H9 (cell line): ENCODE results near the gene ASTN2. TPM values are rescaled to one million over a fixed set of nuclear protein-coding genes. Genes with fewer than 3 reads are reported as not detected.

Source experiments
- DNase-seq: peaks from one replicate; pipeline ENCODE4 v3.0.0-alpha.2; 2017
- H2AFZ ChIP-seq: one replicate; pipeline ENCODE4 v1.6.1; 2013; ENCODE audit warnings: mild to moderate bottlenecking, low read length, control low read depth, moderate library complexity
- H2AK5ac ChIP-seq: 2 replicates; pipeline ENCODE4 v1.6.1; 2013; ENCODE audit warnings: low read length, control low read depth, mixed read lengths; ENCODE audit not compliant: insufficient read length
- H2BK120ac ChIP-seq: one replicate; pipeline ENCODE4 v1.6.1; 2013; ENCODE audit warnings: low read depth, mild to moderate bottlenecking, low read length, control low read depth, inconsistent platforms; ENCODE audit not compliant: poor library complexity, severe bottlenecking
- H2BK12ac ChIP-seq: 2 replicates; pipeline ENCODE4 v1.6.1; 2013; ENCODE audit warnings: low read length, control low read depth, mixed read lengths, low read depth; ENCODE audit not compliant: insufficient read length
- H2BK15ac ChIP-seq: 2 replicates; pipeline ENCODE4 v1.6.1; 2013; ENCODE audit warnings: low read depth, low read length, control low read depth
- H2BK20ac ChIP-seq: one replicate; pipeline ENCODE4 v1.6.1; 2013; ENCODE audit warnings: low read depth, mild to moderate bottlenecking, low read length, control low read depth, inconsistent platforms; ENCODE audit not compliant: poor library complexity, severe bottlenecking
- H2BK5ac ChIP-seq: 2 replicates; pipeline ENCODE4 v1.6.1; 2013; ENCODE audit warnings: low read length, control low read depth, mixed read lengths; ENCODE audit not compliant: insufficient read length
- H3K14ac ChIP-seq: 2 replicates; pipeline ENCODE4 v1.6.1; 2013; ENCODE audit warnings: low read length, control low read depth; ENCODE audit not compliant: insufficient read depth
- H3K18ac ChIP-seq: 2 replicates; pipeline ENCODE4 v1.6.1; 2013; ENCODE audit warnings: low read depth, mild to moderate bottlenecking, mixed read lengths, low read length, control low read depth; ENCODE audit not compliant: insufficient read length
- H3K23ac ChIP-seq: 2 replicates; pipeline ENCODE4 v1.6.1; 2013; ENCODE audit warnings: low read length, control low read depth, mixed read lengths, low read depth; ENCODE audit not compliant: insufficient read length
- H3K23me2 ChIP-seq: 2 replicates; pipeline ENCODE4 v1.6.1; 2013; ENCODE audit warnings: low read depth, mild to moderate bottlenecking, mixed read lengths, low read length, control low read depth; ENCODE audit not compliant: insufficient read length, poor library complexity, severe bottlenecking
- H3K27ac ChIP-seq: 2 replicates; pipeline ENCODE4 v1.5.1; 2013; ENCODE audit warnings: low read length, control low read depth, mixed read lengths, low read depth; ENCODE audit not compliant: insufficient read length
- H3K27me3 ChIP-seq: 2 replicates; pipeline ENCODE4 v1.6.1; 2013; ENCODE audit warnings: low read length, control low read depth, inconsistent platforms; ENCODE audit not compliant: insufficient read depth
- H3K4ac ChIP-seq: 2 replicates; pipeline ENCODE4 v1.6.1; 2013; ENCODE audit warnings: low read depth, mild to moderate bottlenecking, control low read depth, inconsistent platforms, low read length, moderate library complexity
- H3K4me1 ChIP-seq: 2 replicates; pipeline ENCODE4 v1.6.1; 2013; ENCODE audit warnings: low read length, control low read depth, inconsistent platforms; ENCODE audit not compliant: insufficient read depth
- H3K4me2 ChIP-seq: 2 replicates; pipeline ENCODE4 v1.6.1; 2013; ENCODE audit warnings: low read length, control low read depth, mixed read lengths; ENCODE audit not compliant: insufficient read length, insufficient read depth
- H3K56ac ChIP-seq: 2 replicates; pipeline ENCODE4 v1.6.1; 2013; ENCODE audit warnings: low read depth, mild to moderate bottlenecking, mixed read lengths, low read length, control low read depth; ENCODE audit not compliant: insufficient read length
- H3K79me1 ChIP-seq: 2 replicates; pipeline ENCODE4 v1.6.1; 2013; ENCODE audit warnings: low read depth, mild to moderate bottlenecking, moderate library complexity, low read length, control low read depth, inconsistent platforms; ENCODE audit not compliant: insufficient read depth, poor library complexity, severe bottlenecking
- H3K79me2 ChIP-seq: 2 replicates; pipeline ENCODE4 v1.6.1; 2013; ENCODE audit warnings: low read length, control low read depth, inconsistent platforms; ENCODE audit not compliant: insufficient read depth
- H3K9ac ChIP-seq: 2 replicates; pipeline ENCODE4 v1.6.1; 2013; ENCODE audit warnings: low read length, control low read depth, mixed read lengths; ENCODE audit not compliant: insufficient read length; ENCODE audit errors: extremely low read depth
- H3K9me3 ChIP-seq: one replicate; pipeline ENCODE4 v1.6.1; 2013; ENCODE audit warnings: low read depth, low read length, inconsistent platforms; ENCODE audit not compliant: control insufficient read depth
- H3T11ph ChIP-seq: one replicate; pipeline ENCODE4 v1.6.1; 2013; ENCODE audit warnings: mild to moderate bottlenecking, low read length, control low read depth, inconsistent platforms
- H4K20me1 ChIP-seq: one replicate; pipeline ENCODE4 v1.6.1; 2013; ENCODE audit not compliant: control insufficient read depth, insufficient read length, insufficient read depth
- H4K5ac ChIP-seq: 2 replicates; pipeline ENCODE4 v1.6.1; 2013; ENCODE audit warnings: low read depth, mild to moderate bottlenecking, mixed read lengths, low read length, control low read depth; ENCODE audit not compliant: insufficient read length
- H4K8ac ChIP-seq: replicated peaks from 2 replicates; pipeline ENCODE4 v1.6.1; 2013; ENCODE audit warnings: low read length, control low read depth, mixed read lengths, low read depth; ENCODE audit not compliant: insufficient read length
- H4K91ac ChIP-seq: 2 replicates; pipeline ENCODE4 v1.6.1; 2013; ENCODE audit warnings: low read depth, mild to moderate bottlenecking, moderate library complexity, mixed read lengths, low read length, control low read depth; ENCODE audit not compliant: insufficient read length
- H3K27ac Mint-ChIP-seq, 3 experiments: 2 replicates in 2 of 3; 3 replicates in 1 of 3; pipeline ENCODE4 v1.8.0; 2020 to 2021; ENCODE audit warnings: mixed read lengths in 3 of 3, mild to moderate bottlenecking in 1 of 3, moderate library complexity in 1 of 3
- H3K27me3 Mint-ChIP-seq: 2 replicates; pipeline ENCODE4 v1.8.0; 2021; ENCODE audit warnings: low read depth, mild to moderate bottlenecking, moderate library complexity, mixed read lengths
- H3K36me3 Mint-ChIP-seq, 3 experiments: 2 replicates in 2 of 3; 3 replicates in 1 of 3; pipeline ENCODE4 v1.8.0; 2020 to 2021; ENCODE audit warnings: low read depth in 3 of 3, mixed read lengths in 3 of 3; ENCODE audit not compliant: insufficient read depth in 1 of 3
- H3K4me1 Mint-ChIP-seq, 2 experiments: 2 replicates each; pipeline ENCODE4 v1.8.0; 2020; ENCODE audit warnings: mixed read lengths in 2 of 2
- H3K4me3 Mint-ChIP-seq, 2 experiments: 2 replicates in 1 of 2; 3 replicates in 1 of 2; pipeline ENCODE4 v1.8.0; 2020 to 2021; ENCODE audit warnings: mild to moderate bottlenecking in 2 of 2, mixed read lengths in 2 of 2, moderate library complexity in 1 of 2
- H3K9me3 Mint-ChIP-seq, 2 experiments: 2 replicates in 1 of 2; 3 replicates in 1 of 2; pipeline ENCODE4 v1.8.0; 2020; ENCODE audit warnings: mild to moderate bottlenecking in 2 of 2, mixed read lengths in 2 of 2, moderate library complexity in 1 of 2
- WGBS: extraction: QIAGEN DNeasy Blood & Tissue Kit; methylation state at CpG from one replicate; pipeline ENCODE4 v1.1.7; 2013; ENCODE audit warnings: missing lambda C conversion rate, low lambda C conversion rate, mixed read lengths; ENCODE audit not compliant: insufficient read length; ENCODE audit errors: extremely low coverage; 5-methylcytosine and 5-hydroxymethylcytosine counted together
- total RNA-seq: library from RNA; stranded (reverse); gene quantifications from 2 replicates; pipeline ENCODE4 v1.2.1, GENCODE V29; 2021
- TF ChIP-seq, protein P1 (sequence below): fragments of 200-600 bp; sonication (generic); conservative IDR thresholded peaks from 3 replicates; pipeline ENCODE4 v1.8.0; 2021; ENCODE audit warnings: antibody characterized with exemption, mild to moderate bottlenecking

Gene ASTN2
- total RNA-seq, 1 experiment from 2014 or later, result 9.7 TPM

DNA sequence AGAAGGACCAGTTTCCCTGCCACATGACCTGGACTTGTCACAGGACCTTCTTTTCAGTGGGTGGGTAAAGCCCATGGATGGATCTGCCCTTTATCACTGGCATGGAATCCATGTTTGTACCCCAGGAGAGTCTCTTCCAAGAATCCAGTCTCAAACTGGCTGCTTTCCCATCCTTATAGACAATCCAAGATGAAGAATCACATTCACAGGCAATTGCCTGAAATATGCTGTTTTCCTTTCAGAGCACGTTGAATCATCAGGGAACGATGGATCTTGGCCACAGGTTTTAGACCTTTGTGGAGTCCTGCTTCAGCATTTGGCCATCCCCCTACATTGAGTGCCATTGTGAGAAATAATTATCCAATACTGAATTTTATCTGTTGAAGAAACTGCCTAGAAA, 319.8 kb downstream of the ASTN2 start:
- H2BK12ac ChIP-seq, result no peak overlapping the region
- no peak overlapping the region for H2AK5ac ChIP-seq
- H4K8ac ChIP-seq, result no peak overlapping the region
- no peak overlapping the region for H3K4me2 ChIP-seq
- H3K23ac ChIP-seq, result no peak overlapping the region
- H2BK5ac ChIP-seq, result no peak overlapping the region
- H2BK15ac ChIP-seq, result no peak overlapping the region
- no peak overlapping the region for H3K4me3 Mint-ChIP-seq
- no peak overlapping the region for H3K18ac ChIP-seq
- H3K9me3 ChIP-seq, result no peaks in the 10 kb centered on the region
- no peak overlapping the region for H4K5ac ChIP-seq
- no peaks in the 10 kb centered on the region for H3K79me2 ChIP-seq
- H2BK20ac ChIP-seq, result no peak overlapping the region
- no peak overlapping the region for H2BK120ac ChIP-seq
- H3K4me1 Mint-ChIP-seq, result peaks cover 40 to 45% of the 10 kb centered on the region in 2 experiments
- no peaks in the 10 kb centered on the region for H3K23me2 ChIP-seq
- H3K9ac ChIP-seq, result no peak overlapping the region
- no peaks in the 10 kb centered on the region for H3K27me3 ChIP-seq
- TF ChIP-seq, protein P1, sequence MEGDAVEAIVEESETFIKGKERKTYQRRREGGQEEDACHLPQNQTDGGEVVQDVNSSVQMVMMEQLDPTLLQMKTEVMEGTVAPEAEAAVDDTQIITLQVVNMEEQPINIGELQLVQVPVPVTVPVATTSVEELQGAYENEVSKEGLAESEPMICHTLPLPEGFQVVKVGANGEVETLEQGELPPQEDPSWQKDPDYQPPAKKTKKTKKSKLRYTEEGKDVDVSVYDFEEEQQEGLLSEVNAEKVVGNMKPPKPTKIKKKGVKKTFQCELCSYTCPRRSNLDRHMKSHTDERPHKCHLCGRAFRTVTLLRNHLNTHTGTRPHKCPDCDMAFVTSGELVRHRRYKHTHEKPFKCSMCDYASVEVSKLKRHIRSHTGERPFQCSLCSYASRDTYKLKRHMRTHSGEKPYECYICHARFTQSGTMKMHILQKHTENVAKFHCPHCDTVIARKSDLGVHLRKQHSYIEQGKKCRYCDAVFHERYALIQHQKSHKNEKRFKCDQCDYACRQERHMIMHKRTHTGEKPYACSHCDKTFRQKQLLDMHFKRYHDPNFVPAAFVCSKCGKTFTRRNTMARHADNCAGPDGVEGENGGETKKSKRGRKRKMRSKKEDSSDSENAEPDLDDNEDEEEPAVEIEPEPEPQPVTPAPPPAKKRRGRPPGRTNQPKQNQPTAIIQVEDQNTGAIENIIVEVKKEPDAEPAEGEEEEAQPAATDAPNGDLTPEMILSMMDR, result no peak
- H3K36me3 Mint-ChIP-seq, result no peaks in the 10 kb centered on the region
- WGBS, result no CpG with 5 or more reads among the region's 2 CpGs
- no peaks in the 10 kb centered on the region for H3K9me3 Mint-ChIP-seq
- no peaks in the 10 kb centered on the region for H3K27me3 Mint-ChIP-seq
- no peak overlapping the region; a peak in 1 of 7 replicates for H3K27ac Mint-ChIP-seq
- no peak overlapping the region for H4K91ac ChIP-seq
- no peak overlapping the region for H3K4ac ChIP-seq
- H3K14ac ChIP-seq, result no peak overlapping the region
- H3T11ph ChIP-seq, result no peak overlapping the region
- no peaks in the 10 kb centered on the region for H3K79me1 ChIP-seq
- DNase-seq, result no peak
- no peak overlapping the region for H2AFZ ChIP-seq
- H3K56ac ChIP-seq, result no peak overlapping the region
- no peaks in the 10 kb centered on the region for H4K20me1 ChIP-seq
- H3K4me1 ChIP-seq, result peaks cover 17% of the 10 kb centered on the region
- H3K27ac ChIP-seq, result no peak overlapping the region
